GM12878 (cell line): ENCODE results near the gene GCFC2.

Experiments used
- CHD1 ChIP-seq: IDR thresholded peaks from 2 replicates; pipeline ENCODE4 v1.6.1; 2012; ENCODE audit warnings: low read depth, low read length, improper control_type of control experiment
- CTCF ChIP-seq, 3 experiments: IDR thresholded peaks in 2 of 3; conservative IDR thresholded peaks in 1 of 3; 2 replicates each; pipeline ENCODE4 v1.5.1; 2011; ENCODE audit warnings: low read depth in 3 of 3, low read length in 3 of 3, mild to moderate bottlenecking in 3 of 3, control low read depth in 2 of 3, moderate library complexity in 2 of 3, inconsistent platforms in 1 of 3, mixed read lengths in 1 of 3; ENCODE audit not compliant: control insufficient read depth in 2 of 3, insufficient read depth in 1 of 3; ENCODE audit errors: extremely low read depth in 1 of 3
- EZH2 ChIP-seq: IDR thresholded peaks from 2 replicates; pipeline ENCODE4 v1.6.1; 2012; ENCODE audit warnings: low read depth, mild to moderate bottlenecking, control low read depth, inconsistent platforms, low read length, borderline replicate concordance; ENCODE audit not compliant: control insufficient read depth
- HDAC2 ChIP-seq: fragments of 200-600 bp; sonication (generic); IDR thresholded peaks from 2 replicates; pipeline ENCODE4 v1.6.1; 2017
- NFYA ChIP-seq: IDR thresholded peaks from 2 replicates; pipeline ENCODE4 v1.6.1; 2011; ENCODE audit warnings: low read depth, mild to moderate bottlenecking, low read length, improper control_type of control experiment, borderline replicate concordance
- POLR2A ChIP-seq: IDR thresholded peaks from 2 replicates; pipeline ENCODE4 v1.6.1; 2011; ENCODE audit warnings: low read depth, mild to moderate bottlenecking, low read length
- TAF1 ChIP-seq: IDR thresholded peaks from 2 replicates; pipeline ENCODE4 v1.6.1; 2011; ENCODE audit warnings: mild to moderate bottlenecking, low read depth, low read length, borderline replicate concordance

GRCh38 chr2:75656563-75656962 lies 54.2 kb downstream of the GCFC2 start:
- TF ChIP-seq POLR2A (no peak), CTCF (IDR thresholded peaks at IDR 0.05 in 2 of 3, conservative IDR thresholded peaks at IDR 0.05 in 1 of 3; ENCODE audit: control insufficient read depth in 2 of 3, extremely low read depth in 1 of 3, insufficient read depth in 1 of 3, low read depth in 3 of 3, low read length in 3 of 3) (no peak), EZH2 (no peak), HDAC2 (no peak), CHD1 (no peak), TAF1 (no peak), NFYA (no peak)
